ENCODE data around the gene NOSIP.

Gene NOSIP

GRCh38 chr19:49542446-49542845 is 37.9 kb downstream of the NOSIP start:
- Histone ChIP-seq H3K27me3 (ENCODE audit: insufficient read depth, low read depth, severe bottlenecking) (no peaks in the 10 kb centered on the region), H3K27ac (no peak overlapping the region), H3K9me3 (ENCODE audit: severe bottlenecking) (no peaks in the 10 kb centered on the region), H3K4me3 (ENCODE audit: low read depth, low read length) (no peak overlapping the region), H3K36me3 (peaks cover 5% of the 10 kb centered on the region)
- no peak for DNase-seq
- TF ChIP-seq, protein P1, sequence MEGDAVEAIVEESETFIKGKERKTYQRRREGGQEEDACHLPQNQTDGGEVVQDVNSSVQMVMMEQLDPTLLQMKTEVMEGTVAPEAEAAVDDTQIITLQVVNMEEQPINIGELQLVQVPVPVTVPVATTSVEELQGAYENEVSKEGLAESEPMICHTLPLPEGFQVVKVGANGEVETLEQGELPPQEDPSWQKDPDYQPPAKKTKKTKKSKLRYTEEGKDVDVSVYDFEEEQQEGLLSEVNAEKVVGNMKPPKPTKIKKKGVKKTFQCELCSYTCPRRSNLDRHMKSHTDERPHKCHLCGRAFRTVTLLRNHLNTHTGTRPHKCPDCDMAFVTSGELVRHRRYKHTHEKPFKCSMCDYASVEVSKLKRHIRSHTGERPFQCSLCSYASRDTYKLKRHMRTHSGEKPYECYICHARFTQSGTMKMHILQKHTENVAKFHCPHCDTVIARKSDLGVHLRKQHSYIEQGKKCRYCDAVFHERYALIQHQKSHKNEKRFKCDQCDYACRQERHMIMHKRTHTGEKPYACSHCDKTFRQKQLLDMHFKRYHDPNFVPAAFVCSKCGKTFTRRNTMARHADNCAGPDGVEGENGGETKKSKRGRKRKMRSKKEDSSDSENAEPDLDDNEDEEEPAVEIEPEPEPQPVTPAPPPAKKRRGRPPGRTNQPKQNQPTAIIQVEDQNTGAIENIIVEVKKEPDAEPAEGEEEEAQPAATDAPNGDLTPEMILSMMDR (IDR thresholded peaks at IDR 0.05; ENCODE audit: low read depth, low read length) = no peak

GRCh38 chr19:49541914-49542313 is 38.4 kb downstream of the NOSIP start:
- Histone ChIP-seq H3K36me3 (peaks cover 7% of the 10 kb centered on the region), H3K4me3 (ENCODE audit: low read depth, low read length) (no peak overlapping the region), H3K27me3 (ENCODE audit: insufficient read depth, low read depth, severe bottlenecking) (no peaks in the 10 kb centered on the region), H3K27ac (no peak overlapping the region), H3K9me3 (ENCODE audit: severe bottlenecking) (no peaks in the 10 kb centered on the region)
- TF ChIP-seq, protein P1 (IDR thresholded peaks at IDR 0.05; ENCODE audit: low read depth, low read length) = no peak
- DNase-seq = no peak

- TF ChIP-seq, protein P1 (IDR thresholded peaks at IDR 0.05; ENCODE audit: low read depth, low read length) = no peak
- Histone ChIP-seq H3K36me3 (peaks cover 9% of the 10 kb centered on the region), H3K4me3 (ENCODE audit: low read depth, low read length) (no peak overlapping the region), H3K27me3 (ENCODE audit: insufficient read depth, low read depth, severe bottlenecking) (no peaks in the 10 kb centered on the region), H3K27ac (no peak overlapping the region), H3K9me3 (ENCODE audit: severe bottlenecking) (no peaks in the 10 kb centered on the region)
- no peak for DNase-seq
Observed at GRCh38 chr19:49539192-49539952, 41.0 kb downstream of the NOSIP start.

- peaks cover 9% of the 10 kb centered on the region for H3K36me3 ChIP-seq
- H3K9me3 ChIP-seq (ENCODE audit: severe bottlenecking) = no peaks in the 10 kb centered on the region
- no peak overlapping the region for H3K4me3 ChIP-seq (ENCODE audit: low read depth, low read length)
- no peaks in the 10 kb centered on the region for H3K27me3 ChIP-seq (ENCODE audit: insufficient read depth, low read depth, severe bottlenecking)
- TF ChIP-seq, protein P1 (IDR thresholded peaks at IDR 0.05; ENCODE audit: low read depth, low read length) = no peak
- no peak for DNase-seq
- no peak overlapping the region for H3K27ac ChIP-seq
Observed at GRCh38 chr19:49538643-49539042, 41.7 kb downstream of the NOSIP start.

DNA sequence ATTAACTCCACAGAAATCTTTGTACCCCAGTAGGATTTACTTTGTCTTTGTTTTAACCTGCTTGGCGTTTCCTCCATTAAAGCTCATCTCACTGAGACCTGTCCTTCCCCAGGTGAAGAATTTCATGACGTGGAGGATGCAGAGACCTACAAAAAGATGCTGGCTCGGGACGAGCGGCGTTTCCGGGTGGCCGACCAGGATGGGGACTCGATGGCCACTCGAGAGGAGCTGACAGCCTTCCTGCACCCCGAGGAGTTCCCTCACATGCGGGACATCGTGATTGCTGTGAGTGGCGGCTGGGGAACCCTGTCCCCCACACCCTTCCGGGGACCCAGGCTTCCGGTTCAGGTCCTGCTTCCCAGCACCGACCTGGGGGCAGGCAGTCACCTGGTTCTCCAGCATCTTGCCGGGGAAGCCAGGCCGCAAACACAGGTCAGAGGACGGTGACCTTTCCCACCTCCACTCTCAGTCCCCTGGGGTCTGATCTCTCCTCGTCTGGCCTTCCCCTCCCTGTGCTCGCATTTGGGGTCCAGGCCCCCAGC is 43.4 kb downstream of the NOSIP start:
- H3K27me3 ChIP-seq (ENCODE audit: insufficient read depth, low read depth, severe bottlenecking) = no peaks in the 10 kb centered on the region
- no peak overlapping the region for H3K4me3 ChIP-seq (ENCODE audit: low read depth, low read length)
- H3K27ac ChIP-seq = no peak overlapping the region
- H3K36me3 ChIP-seq = peaks cover 16% of the 10 kb centered on the region
- DNase-seq = no peak
- TF ChIP-seq, protein P1 (IDR thresholded peaks at IDR 0.05; ENCODE audit: low read depth, low read length) = no peak
- H3K9me3 ChIP-seq (ENCODE audit: severe bottlenecking) = no peaks in the 10 kb centered on the region

All from WERI-Rb-1 (cell line).